T-helper 2 cell treated with Interferon-gamma antibody and Interleukin-4, amounts not matched to agents 5 μg/mL and 100 μg/mL, for 36 hours (primary cell): ENCODE data around the gene CYRIA.
A peak's percentile ranks its signal among the peaks of the same experiment; 100 is the strongest.

Experiments used
- DNase-seq: peaks from one replicate; pipeline ENCODE4 v3.0.0; 2021; ENCODE audit warnings: low spot score
- H3K27ac Mint-ChIP-seq: one replicate; pipeline ENCODE4 v1.8.0; 2021; ENCODE audit warnings: mild to moderate bottlenecking, mixed read lengths
- H3K27me3 Mint-ChIP-seq: one replicate; pipeline ENCODE4 v1.8.0; 2021; ENCODE audit warnings: low read depth, mixed read lengths
- H3K36me3 Mint-ChIP-seq: one replicate; pipeline ENCODE4 v1.8.0; 2021; ENCODE audit warnings: low read depth, mixed read lengths
- H3K4me1 Mint-ChIP-seq: one replicate; pipeline ENCODE4 v1.8.0; 2021; ENCODE audit warnings: low read depth, mixed read lengths
- H3K4me3 Mint-ChIP-seq: one replicate; pipeline ENCODE4 v1.8.0; 2022; ENCODE audit warnings: mild to moderate bottlenecking, moderate library complexity, mixed read lengths
- H3K9me3 Mint-ChIP-seq: one replicate; pipeline ENCODE4 v1.8.0; 2021; ENCODE audit warnings: mixed read lengths

CYRIA gene

GRCh38 chr2:16665748-16666448 is at the start of gene CYRIA:
CYRIA (minus strand) TSS chr2:16665834; CDS start chr2:16588119, 77,715 bp downstream.
- H3K4me3 Mint-ChIP-seq = peak within 1 kb of the TSS; percentile 88
- H3K9me3 Mint-ChIP-seq = no peaks in the 10 kb centered on the region
- H3K4me1 Mint-ChIP-seq = peaks cover 24% of the 10 kb centered on the region
- DNase-seq = peak; percentile 61
- H3K27me3 Mint-ChIP-seq = peaks cover 45% of the 10 kb centered on the region
- no peaks in the 10 kb centered on the region for H3K36me3 Mint-ChIP-seq
- peak within 1 kb of the TSS; percentile 70 for H3K27ac Mint-ChIP-seq

GRCh38 chr2:16713011-16713423 is 47.4 kb upstream of the CYRIA start:
- Mint-ChIP-seq H3K27me3 (peaks cover 12% of the 10 kb centered on the region), H3K36me3 (no peaks in the 10 kb centered on the region), H3K27ac (no peak overlapping the region), H3K4me3 (no peak overlapping the region), H3K4me1 (no peaks in the 10 kb centered on the region), H3K9me3 (no peaks in the 10 kb centered on the region)
- DNase-seq = no peak

DNA sequence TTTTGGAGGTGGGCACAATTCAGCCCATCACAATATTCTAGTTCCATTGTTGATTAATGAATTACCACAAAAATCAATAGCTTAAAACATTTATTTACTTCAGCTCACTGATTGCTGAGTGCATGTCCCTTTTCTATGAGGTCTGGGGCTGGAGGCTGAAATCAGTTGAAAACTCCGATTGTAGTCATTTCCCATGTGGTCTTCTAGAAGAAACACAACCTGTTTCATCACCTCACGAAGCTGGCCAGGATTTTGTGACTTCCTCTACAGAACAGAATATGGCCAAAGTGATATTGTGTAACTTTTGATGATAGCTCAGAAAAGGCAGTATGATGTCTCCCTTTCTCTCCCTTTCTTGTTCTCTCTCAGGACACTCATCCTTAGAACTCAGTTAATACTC is 44.1 kb upstream of the CYRIA start:
- no peak for DNase-seq
- H3K4me1 Mint-ChIP-seq = peaks cover 5% of the 10 kb centered on the region
- no peaks in the 10 kb centered on the region for H3K9me3 Mint-ChIP-seq
- no peaks in the 10 kb centered on the region for H3K36me3 Mint-ChIP-seq
- no peak overlapping the region for H3K27ac Mint-ChIP-seq
- H3K27me3 Mint-ChIP-seq = peaks cover 15% of the 10 kb centered on the region
- no peak overlapping the region for H3K4me3 Mint-ChIP-seq

- Mint-ChIP-seq H3K4me3 (no peak overlapping the region), H3K27ac (no peak overlapping the region), H3K27me3 (peaks cover 15% of the 10 kb centered on the region), H3K9me3 (no peaks in the 10 kb centered on the region), H3K36me3 (no peaks in the 10 kb centered on the region), H3K4me1 (peaks cover 5% of the 10 kb centered on the region)
- no peak for DNase-seq
Measured at GRCh38 chr2:16708173-16708572, 42.5 kb upstream of the CYRIA start.

DNA sequence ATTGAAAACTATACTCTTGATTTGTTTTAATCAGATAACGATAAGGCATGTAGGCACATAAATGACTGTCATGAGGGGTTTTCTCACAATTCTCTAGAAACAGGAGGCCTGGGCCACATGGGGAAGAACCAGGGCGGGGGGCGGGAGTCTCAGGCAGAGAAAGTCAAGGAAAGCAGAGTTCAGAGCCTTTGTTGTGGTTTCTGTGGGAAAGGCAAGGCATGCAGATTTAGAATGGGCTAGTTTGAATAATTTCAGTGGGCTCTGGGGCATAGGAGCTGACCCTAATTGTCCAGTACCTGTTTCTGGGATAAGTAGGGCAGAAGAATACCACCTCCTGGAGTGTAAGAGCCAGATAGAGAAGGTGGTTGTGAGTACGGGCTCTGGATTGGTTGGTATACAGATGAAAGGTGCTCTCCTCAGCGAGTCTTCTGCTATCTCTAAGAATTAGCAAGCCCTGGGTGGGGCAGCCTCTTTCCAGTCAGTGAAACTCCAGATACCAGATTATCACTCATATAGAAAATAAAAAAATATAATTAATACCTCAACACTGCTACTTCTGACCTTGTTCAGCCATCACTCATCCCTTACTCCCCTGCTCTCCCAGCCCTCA is 41.5 kb upstream of the CYRIA start:
- no peaks in the 10 kb centered on the region for H3K36me3 Mint-ChIP-seq
- H3K4me3 Mint-ChIP-seq = no peak overlapping the region
- peaks cover 5% of the 10 kb centered on the region for H3K4me1 Mint-ChIP-seq
- H3K27ac Mint-ChIP-seq = no peak overlapping the region
- H3K27me3 Mint-ChIP-seq = peaks cover 14% of the 10 kb centered on the region
- DNase-seq = no peak
- no peaks in the 10 kb centered on the region for H3K9me3 Mint-ChIP-seq

- H3K27me3 Mint-ChIP-seq = peaks cover 3% of the 10 kb centered on the region
- no peak for DNase-seq
- H3K4me1 Mint-ChIP-seq = no peaks in the 10 kb centered on the region
- no peak overlapping the region for H3K27ac Mint-ChIP-seq
- H3K9me3 Mint-ChIP-seq = peaks cover 6% of the 10 kb centered on the region
- no peaks in the 10 kb centered on the region for H3K36me3 Mint-ChIP-seq
- no peak overlapping the region for H3K4me3 Mint-ChIP-seq
Measured at GRCh38 chr2:16700551-16701259, 35.1 kb upstream of the CYRIA start.

- no peak overlapping the region for H3K27ac Mint-ChIP-seq
- H3K4me1 Mint-ChIP-seq = no peaks in the 10 kb centered on the region
- H3K9me3 Mint-ChIP-seq = peaks cover 6% of the 10 kb centered on the region
- H3K4me3 Mint-ChIP-seq = no peak overlapping the region
- H3K36me3 Mint-ChIP-seq = no peaks in the 10 kb centered on the region
- H3K27me3 Mint-ChIP-seq = peaks cover 3% of the 10 kb centered on the region
- DNase-seq = no peak
Measured at GRCh38 chr2:16693854-16694253, 28.2 kb upstream of the CYRIA start.

- Mint-ChIP-seq H3K9me3 (no peaks in the 10 kb centered on the region), H3K4me1 (no peaks in the 10 kb centered on the region), H3K27me3 (no peaks in the 10 kb centered on the region), H3K4me3 (no peak overlapping the region), H3K36me3 (no peaks in the 10 kb centered on the region), H3K27ac (no peak overlapping the region)
- DNase-seq = no peak
Measured at GRCh38 chr2:16691261-16691660, 25.6 kb upstream of the CYRIA start.

- H3K4me1 Mint-ChIP-seq = no peaks in the 10 kb centered on the region
- no peak overlapping the region for H3K27ac Mint-ChIP-seq
- no peaks in the 10 kb centered on the region for H3K27me3 Mint-ChIP-seq
- DNase-seq = no peak
- no peaks in the 10 kb centered on the region for H3K9me3 Mint-ChIP-seq
- H3K4me3 Mint-ChIP-seq = no peak overlapping the region
- H3K36me3 Mint-ChIP-seq = no peaks in the 10 kb centered on the region
Measured at GRCh38 chr2:16687955-16688354, 22.3 kb upstream of the CYRIA start.

- H3K4me3 Mint-ChIP-seq = no peak overlapping the region
- H3K9me3 Mint-ChIP-seq = no peaks in the 10 kb centered on the region
- no peaks in the 10 kb centered on the region for H3K36me3 Mint-ChIP-seq
- no peaks in the 10 kb centered on the region for H3K27me3 Mint-ChIP-seq
- no peak for DNase-seq
- no peaks in the 10 kb centered on the region for H3K4me1 Mint-ChIP-seq
- H3K27ac Mint-ChIP-seq = no peak overlapping the region
Measured at GRCh38 chr2:16687222-16687621, 21.6 kb upstream of the CYRIA start.

- H3K27me3 Mint-ChIP-seq = no peaks in the 10 kb centered on the region
- H3K4me3 Mint-ChIP-seq = no peak overlapping the region
- no peaks in the 10 kb centered on the region for H3K9me3 Mint-ChIP-seq
- DNase-seq = no peak
- H3K36me3 Mint-ChIP-seq = no peaks in the 10 kb centered on the region
- H3K4me1 Mint-ChIP-seq = no peaks in the 10 kb centered on the region
- no peak overlapping the region for H3K27ac Mint-ChIP-seq
Measured at GRCh38 chr2:16686641-16687040, 21.0 kb upstream of the CYRIA start.

GRCh38 chr2:16685340-16685715 is 19.7 kb upstream of the CYRIA start:
- Mint-ChIP-seq H3K36me3 (no peaks in the 10 kb centered on the region), H3K4me3 (no peak overlapping the region), H3K27me3 (no peaks in the 10 kb centered on the region), H3K27ac (no peak overlapping the region), H3K4me1 (no peaks in the 10 kb centered on the region), H3K9me3 (no peaks in the 10 kb centered on the region)
- DNase-seq = no peak

DNA sequence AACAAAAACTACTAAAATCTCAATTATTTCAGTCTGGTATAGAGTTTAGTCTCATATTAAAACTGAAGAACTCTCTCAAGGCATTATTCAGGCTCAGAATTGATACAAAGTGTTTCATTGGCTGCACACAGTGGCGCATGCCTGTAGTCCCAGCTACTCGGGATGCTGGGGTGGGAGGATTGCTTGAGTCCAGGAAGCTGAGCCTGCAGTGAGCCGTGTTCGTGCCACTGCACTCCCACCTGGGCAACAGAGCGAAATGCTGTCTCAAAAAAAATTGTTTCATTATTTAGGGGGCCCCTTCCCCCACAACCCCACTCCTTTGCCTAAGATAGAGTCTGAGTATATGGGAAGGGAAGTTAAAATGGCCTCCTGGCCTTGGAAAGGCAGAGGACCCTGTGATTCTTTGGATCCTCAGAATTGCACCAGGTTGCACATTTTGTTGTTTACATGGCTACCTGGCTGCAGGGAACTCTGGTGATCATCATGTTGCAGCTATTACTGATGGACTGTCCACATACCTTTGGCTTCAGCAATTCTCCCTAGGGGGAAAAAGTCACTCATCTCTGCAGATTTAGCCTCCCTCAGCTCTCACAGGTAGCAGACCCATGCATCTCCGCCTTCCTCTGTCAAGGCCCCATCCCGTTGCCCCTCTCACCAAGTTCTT is 19.2 kb upstream of the CYRIA start:
- H3K36me3 Mint-ChIP-seq = no peaks in the 10 kb centered on the region
- no peak overlapping the region for H3K4me3 Mint-ChIP-seq

GRCh38 chr2:16683576-16683975 is 17.9 kb upstream of the CYRIA start:
- no peak overlapping the region for H3K27ac Mint-ChIP-seq
- H3K36me3 Mint-ChIP-seq = no peaks in the 10 kb centered on the region
- H3K27me3 Mint-ChIP-seq = no peaks in the 10 kb centered on the region
- no peak overlapping the region for H3K4me3 Mint-ChIP-seq
- H3K9me3 Mint-ChIP-seq = no peaks in the 10 kb centered on the region
- no peaks in the 10 kb centered on the region for H3K4me1 Mint-ChIP-seq
- DNase-seq = no peak

More for the DNA sequence above, 19.2 kb upstream of the CYRIA start:
- H3K4me1 Mint-ChIP-seq = no peaks in the 10 kb centered on the region
- H3K9me3 Mint-ChIP-seq = no peaks in the 10 kb centered on the region
- no peaks in the 10 kb centered on the region for H3K27me3 Mint-ChIP-seq
- no peak overlapping the region for H3K27ac Mint-ChIP-seq
- no peak for DNase-seq
